ENCODE measurements around the gene RPS6KB1.
"Not testable (repeated sequence)": the region's sequence is repeated elsewhere in the genome, so short reads cannot be mapped to it uniquely, and the experiment has no call there.

The RPS6KB1 gene

GRCh38 chr17:59946433-59946832, 53.5 kb downstream of the RPS6KB1 start:
- not testable (repeated sequence) for DNase-seq

- DNase-seq, result not testable (repeated sequence)
These were observed 54.4 kb downstream of the RPS6KB1 start for GRCh38 chr17:59947310-59947709.

- DNase-seq, result no peak
These were observed 57.1 kb downstream of the RPS6KB1 start for GRCh38 chr17:59950049-59950448.

- no peak for DNase-seq
These were observed 61.9 kb downstream of the RPS6KB1 start for GRCh38 chr17:59954856-59955255.

GRCh38 chr17:59959574-59959973, 66.7 kb downstream of the RPS6KB1 start:
- DNase-seq, result not testable (repeated sequence)

- DNase-seq, result no peak
These were observed 69.9 kb downstream of the RPS6KB1 start for GRCh38 chr17:59962739-59963318.

- peak; percentile 29 for DNase-seq
These were observed 71.0 kb downstream of the RPS6KB1 start for GRCh38 chr17:59963738-59964481.

GRCh38 chr17:59964482-59965328, 71.8 kb downstream of the RPS6KB1 start, which contains the start of gene RNFT1:
Gene RNFT1 (minus strand): TSS chr17:59964740. CDS start chr17:59964663, 77 bp downstream.
- peak; percentile 90 for DNase-seq

GRCh38 chr17:59971771-59972170, 78.8 kb downstream of the RPS6KB1 start:
- not testable (repeated sequence) for DNase-seq

GRCh38 chr17:59972778-59973177, 79.9 kb downstream of the RPS6KB1 start:
- no peak for DNase-seq

- not testable (repeated sequence) for DNase-seq
These were observed 80.6 kb downstream of the RPS6KB1 start for GRCh38 chr17:59973483-59973882.

GRCh38 chr17:59975166-59975565, 82.2 kb downstream of the RPS6KB1 start:
- not testable (repeated sequence) for DNase-seq

- DNase-seq, result not testable (repeated sequence)
These were observed 103.7 kb downstream of the RPS6KB1 start for GRCh38 chr17:59996608-59997007.

Data from T-helper 9 cell (primary cell).